Measurements from ENCODE around the gene STMND1.
A peak's percentile ranks its signal among the peaks of the same experiment; 100 is the strongest.

STMND1 gene

GRCh38 chr6:17101422-17102257 is at the start of gene STMND1:
TSS of gene STMND1 (plus strand) at chr6:17102050. CDS start at chr6:17102258, 208 bp downstream.
- peak within 1 kb of the TSS; percentile 47 for H3K4me3 ChIP-seq (ENCODE audit: low read depth, low read length)
- TF ChIP-seq CTCF (IDR thresholded peaks at IDR 0.05; ENCODE audit: control insufficient read depth, extremely low read depth, insufficient read depth): no peak
- no peak for DNase-seq (ENCODE audit: low read depth)

- H3K4me3 ChIP-seq (ENCODE audit: low read depth, low read length): no peak overlapping the region
- TF ChIP-seq CTCF (IDR thresholded peaks at IDR 0.05; ENCODE audit: control insufficient read depth, extremely low read depth, insufficient read depth): no peak
- DNase-seq (ENCODE audit: low read depth): no peak
Measured at GRCh38 chr6:17054647-17055046, 47.2 kb upstream of the STMND1 start.

DNA sequence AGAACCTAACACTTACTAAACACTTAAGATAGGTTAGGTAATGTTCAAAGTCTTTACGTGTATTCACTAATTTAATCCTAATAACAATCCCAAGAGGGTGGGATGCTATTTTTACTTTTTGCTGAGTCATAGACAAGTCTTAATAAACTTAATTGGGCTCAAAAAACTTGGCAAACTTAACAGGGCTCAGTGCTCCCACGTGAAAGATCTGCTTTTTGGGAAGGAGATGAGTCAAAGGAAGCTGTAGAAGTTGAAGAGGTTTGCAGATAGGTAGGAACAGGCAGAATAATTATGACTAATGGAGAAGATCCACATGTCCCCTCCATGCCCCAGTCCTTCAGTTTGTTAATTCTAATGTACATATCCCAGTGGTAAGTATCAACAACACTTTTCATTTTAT is 44.5 kb upstream of the STMND1 start:
- no peak for TF ChIP-seq CTCF (IDR thresholded peaks at IDR 0.05; ENCODE audit: control insufficient read depth, extremely low read depth, insufficient read depth)
- no peak for DNase-seq (ENCODE audit: low read depth)
- no peak overlapping the region for H3K4me3 ChIP-seq (ENCODE audit: low read depth, low read length)

DNA sequence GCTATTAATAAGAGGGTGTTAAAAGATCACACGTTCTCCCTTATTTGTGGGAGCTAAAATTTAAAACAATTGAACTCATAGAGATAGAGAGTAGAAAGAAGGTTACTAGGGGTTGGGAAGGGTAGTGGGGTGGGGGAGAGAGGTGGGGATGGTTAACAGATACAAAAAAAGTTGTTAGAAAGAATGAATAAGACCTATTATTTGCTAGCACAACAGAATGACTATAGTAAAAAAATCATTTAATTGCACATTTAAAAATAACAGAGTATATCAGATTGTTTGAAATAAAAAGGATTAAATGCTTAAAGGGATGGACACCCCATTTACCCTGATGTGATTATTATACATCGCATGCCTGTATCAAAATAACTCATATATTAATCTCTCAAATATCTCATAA is 43.3 kb upstream of the STMND1 start:
- DNase-seq (ENCODE audit: low read depth): no peak
- no peak overlapping the region for H3K4me3 ChIP-seq (ENCODE audit: low read depth, low read length)
- TF ChIP-seq CTCF (IDR thresholded peaks at IDR 0.05; ENCODE audit: control insufficient read depth, extremely low read depth, insufficient read depth): no peak

DNA sequence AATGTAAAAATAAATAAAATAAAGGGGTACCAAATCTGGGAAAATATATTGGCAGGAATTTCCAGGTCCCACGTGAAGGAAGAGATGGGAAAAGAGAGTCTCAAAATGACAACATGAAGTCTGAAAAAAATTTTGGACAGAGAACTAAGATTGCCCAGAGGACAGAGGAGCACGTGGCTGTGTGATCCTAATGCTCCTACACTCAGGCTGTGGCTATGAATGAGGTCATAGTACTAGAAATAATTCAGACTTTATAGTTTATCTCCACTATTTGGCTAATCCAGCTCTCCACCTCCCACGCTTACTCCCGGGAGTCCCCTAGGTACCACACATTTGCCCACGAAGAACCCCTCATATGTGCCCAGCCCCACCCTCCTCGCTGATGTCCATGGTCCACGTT is 42.8 kb upstream of the STMND1 start:
- DNase-seq (ENCODE audit: low read depth): no peak
- H3K4me3 ChIP-seq (ENCODE audit: low read depth, low read length): no peak overlapping the region
- TF ChIP-seq CTCF (IDR thresholded peaks at IDR 0.05; ENCODE audit: control insufficient read depth, extremely low read depth, insufficient read depth): no peak

GRCh38 chr6:17059850-17060249 is 42.0 kb upstream of the STMND1 start:
- H3K4me3 ChIP-seq (ENCODE audit: low read depth, low read length): no peak overlapping the region
- TF ChIP-seq CTCF (IDR thresholded peaks at IDR 0.05; ENCODE audit: control insufficient read depth, extremely low read depth, insufficient read depth): no peak
- no peak for DNase-seq (ENCODE audit: low read depth)

DNA sequence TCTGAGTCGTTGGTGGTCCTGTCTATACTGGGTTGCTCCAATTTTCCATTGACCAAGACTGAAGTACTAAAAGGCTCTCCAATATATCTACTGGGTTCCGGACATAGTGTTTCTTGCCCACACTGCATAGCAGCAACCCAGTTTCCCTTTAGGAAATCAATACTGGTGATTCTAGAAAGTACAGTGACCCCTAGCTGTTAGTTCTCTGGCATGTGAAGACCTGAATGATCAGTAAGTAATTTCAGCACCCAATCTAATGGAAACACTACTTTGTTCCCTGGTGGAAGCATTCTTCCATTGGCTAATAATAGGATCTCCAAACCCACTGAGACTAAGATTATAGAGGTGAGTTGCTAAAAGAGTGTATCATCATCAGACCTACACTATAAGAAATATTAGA is 40.8 kb upstream of the STMND1 start:
- no peak for TF ChIP-seq CTCF (IDR thresholded peaks at IDR 0.05; ENCODE audit: control insufficient read depth, extremely low read depth, insufficient read depth)
- no peak overlapping the region for H3K4me3 ChIP-seq (ENCODE audit: low read depth, low read length)
- DNase-seq (ENCODE audit: low read depth): no peak

Data from LNCaP clone FGC (cell line).